Measurements from ENCODE around the gene BCL2L14. TPM values are rescaled to one million over a fixed set of nuclear protein-coding genes. Genes with fewer than 3 reads are reported as not detected.

The BCL2L14 gene
- total RNA-seq, 2 experiments from 2014 or later: 13.0 to 13.9 TPM

DNA sequence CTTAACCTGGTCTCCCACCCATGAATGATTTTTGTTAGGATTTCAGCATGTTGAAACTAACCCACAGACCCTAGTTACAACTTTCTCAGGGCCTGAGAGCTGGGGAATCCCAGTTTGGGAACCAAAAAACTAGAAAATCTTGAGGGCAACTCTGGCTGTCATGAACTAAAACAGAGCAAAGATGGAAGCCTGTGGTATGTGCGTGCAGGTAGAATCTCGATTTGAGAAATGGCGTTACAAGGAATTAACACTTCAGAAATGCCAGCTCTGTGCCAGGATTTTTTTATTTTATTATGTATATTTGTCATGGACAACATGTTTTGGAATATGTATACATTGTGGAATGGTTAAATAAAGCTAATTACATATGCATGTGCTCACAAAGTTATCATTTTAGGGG is 36.4 kb upstream of the BCL2L14 start:
- Mint-ChIP-seq H3K27me3 (no peaks in the 10 kb centered on the region), H3K4me1 (peaks cover 20% of the 10 kb centered on the region), H3K36me3 (ENCODE audit: low read depth) (no peaks in the 10 kb centered on the region), H3K27ac (no peak overlapping the region), H3K4me3 (no peak overlapping the region), H3K9me3 (no peaks in the 10 kb centered on the region)
- ChIA-PET CTCF (interaction anchor here (1.0 to 8.1 kb wide), 13 partner anchors 16 to 479 kb away, joined by 3 to 234 read pairs (median 4); no protein-coding TSS in a partner anchor), POLR2A (interaction anchor here (2.4 to 4.2 kb wide), 2 partner anchors 24 to 454 kb away, joined by 14 to 28 read pairs; no protein-coding TSS in a partner anchor)
- no peak for DNase-seq

DNA sequence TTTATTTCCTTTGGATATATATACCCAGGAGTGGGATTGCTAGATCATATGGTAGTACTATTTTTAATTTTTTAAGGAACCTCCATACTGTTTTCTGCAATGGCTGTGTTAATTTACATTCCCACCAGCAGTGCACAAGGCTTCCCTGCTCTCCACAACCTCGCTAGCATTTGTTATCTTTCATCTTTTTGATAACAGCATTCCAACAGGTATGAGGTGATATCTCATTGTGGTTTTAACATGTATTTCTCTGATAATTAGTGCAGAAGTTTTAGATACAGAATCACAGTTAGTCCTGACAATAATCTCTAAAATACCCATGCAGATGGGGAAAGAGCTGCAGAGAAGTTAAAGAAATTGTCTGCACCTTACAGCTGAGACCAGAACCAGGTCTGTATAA is 35.5 kb upstream of the BCL2L14 start:
- DNase-seq: no peak
- Mint-ChIP-seq H3K4me3 (no peak overlapping the region), H3K27me3 (peaks cover 4% of the 10 kb centered on the region), H3K36me3 (ENCODE audit: low read depth) (no peaks in the 10 kb centered on the region), H3K27ac (no peak overlapping the region), H3K9me3 (no peaks in the 10 kb centered on the region), H3K4me1 (peaks cover 20% of the 10 kb centered on the region)
- ChIA-PET CTCF (interaction anchor here (0.7 to 8.1 kb wide), 6 partner anchors 15 to 489 kb away, joined by 3 to 234 read pairs (median 4); no protein-coding TSS in a partner anchor), POLR2A (interaction anchor here (4.2 kb wide), 1 partner anchor 25 kb away, joined by 28 read pairs; no protein-coding TSS in a partner anchor)

DNA sequence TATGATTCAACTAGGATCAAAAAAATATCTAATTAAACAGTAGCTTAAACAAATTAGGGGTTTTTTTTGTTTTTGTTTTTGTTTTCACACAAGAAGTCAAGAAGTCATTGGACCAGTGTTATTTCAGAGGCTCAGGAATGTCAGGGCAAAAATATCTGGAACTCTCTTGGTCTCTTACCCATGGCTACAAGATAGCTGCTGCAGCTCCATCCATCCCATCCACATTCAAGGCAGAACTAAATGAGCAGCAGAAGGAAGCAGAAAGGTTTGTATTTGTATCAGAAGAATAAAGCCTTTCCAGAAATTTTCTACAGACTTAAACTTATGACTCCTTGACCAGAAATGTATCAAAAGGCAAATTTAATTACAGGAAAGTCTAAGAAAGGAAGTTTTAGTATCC is 33.8 kb upstream of the BCL2L14 start:
- H3K36me3 Mint-ChIP-seq (ENCODE audit: low read depth): no peaks in the 10 kb centered on the region
- H3K9me3 Mint-ChIP-seq: no peaks in the 10 kb centered on the region
- CTCF ChIA-PET: interaction anchor here (1.4 to 8.1 kb wide), 3 partner anchors 291 to 454 kb away, joined by 3 to 234 read pairs (median 53); no protein-coding TSS in a partner anchor
- peaks cover 4% of the 10 kb centered on the region for H3K27me3 Mint-ChIP-seq
- no peak overlapping the region for H3K27ac Mint-ChIP-seq
- DNase-seq: no peak
- POLR2A ChIA-PET: interaction anchor here (0.6 to 1.4 kb wide), 3 partner anchors 34 to 386 kb away, joined by 3 to 4 read pairs (median 3); partner anchors contain the start of gene BCL2L14
- no peak overlapping the region for H3K4me3 Mint-ChIP-seq
- H3K4me1 Mint-ChIP-seq: peaks cover 17% of the 10 kb centered on the region

DNA sequence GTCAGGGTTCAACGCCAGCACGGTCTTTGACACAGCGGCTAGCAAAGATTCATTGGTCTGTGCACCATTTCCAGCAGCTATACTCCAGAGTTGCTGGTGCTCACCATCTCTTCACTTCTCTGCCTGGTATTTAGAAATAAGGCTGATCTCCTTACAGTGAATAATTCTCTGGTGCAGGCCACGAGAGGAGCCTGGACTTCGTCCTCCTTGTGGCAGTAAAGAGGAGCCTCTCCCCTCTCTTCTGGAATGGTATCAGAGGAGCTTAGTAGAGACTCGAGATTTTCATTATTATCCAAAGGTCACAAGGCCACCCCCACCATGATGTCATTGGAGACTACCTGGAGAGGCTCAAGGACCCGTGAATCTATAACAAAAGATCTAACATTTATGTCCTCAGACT is 30.8 kb upstream of the BCL2L14 start:
- ChIA-PET CTCF (interaction anchor here (1.5 kb wide), 1 partner anchor 458 kb away, joined by 4 read pairs; no protein-coding TSS in a partner anchor), POLR2A (interaction anchor here (1.0 kb wide), 1 partner anchor 32 kb away, joined by 3 read pairs; no protein-coding TSS in a partner anchor)
- no peak overlapping the region for H3K4me3 Mint-ChIP-seq
- DNase-seq: no peak
- H3K27me3 Mint-ChIP-seq: peaks cover 9% of the 10 kb centered on the region
- no peaks in the 10 kb centered on the region for H3K4me1 Mint-ChIP-seq
- H3K36me3 Mint-ChIP-seq (ENCODE audit: low read depth): no peaks in the 10 kb centered on the region
- H3K27ac Mint-ChIP-seq: no peak overlapping the region
- H3K9me3 Mint-ChIP-seq: no peaks in the 10 kb centered on the region

DNA sequence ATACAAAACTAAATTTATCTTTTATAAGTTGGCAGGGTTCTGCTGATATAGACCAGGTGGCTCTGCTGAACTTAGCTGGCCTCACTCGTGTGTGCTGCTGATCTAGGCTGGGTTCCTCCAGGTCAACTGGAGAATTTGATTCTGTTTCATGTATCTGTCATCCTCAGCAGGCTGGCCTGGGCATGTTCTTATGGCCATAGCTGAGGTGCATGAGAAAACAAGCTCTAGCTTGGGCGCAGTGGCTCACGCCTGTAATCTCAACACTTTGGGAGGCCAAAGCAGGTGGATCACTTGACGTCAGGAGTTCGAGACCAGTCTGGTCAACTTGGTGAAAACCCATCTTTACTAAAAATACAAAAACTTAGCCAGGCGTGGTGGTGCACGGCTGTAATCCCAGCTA is 24.3 kb upstream of the BCL2L14 start:
- H3K9me3 Mint-ChIP-seq: no peaks in the 10 kb centered on the region
- CTCF ChIA-PET: no interaction called here
- H3K4me3 Mint-ChIP-seq: no peak overlapping the region
- peaks cover 6% of the 10 kb centered on the region for H3K27me3 Mint-ChIP-seq
- no peaks in the 10 kb centered on the region for H3K4me1 Mint-ChIP-seq
- no peak for DNase-seq
- no peak overlapping the region for H3K27ac Mint-ChIP-seq
- H3K36me3 Mint-ChIP-seq (ENCODE audit: low read depth): no peaks in the 10 kb centered on the region
- POLR2A ChIA-PET: no interaction called here

DNA sequence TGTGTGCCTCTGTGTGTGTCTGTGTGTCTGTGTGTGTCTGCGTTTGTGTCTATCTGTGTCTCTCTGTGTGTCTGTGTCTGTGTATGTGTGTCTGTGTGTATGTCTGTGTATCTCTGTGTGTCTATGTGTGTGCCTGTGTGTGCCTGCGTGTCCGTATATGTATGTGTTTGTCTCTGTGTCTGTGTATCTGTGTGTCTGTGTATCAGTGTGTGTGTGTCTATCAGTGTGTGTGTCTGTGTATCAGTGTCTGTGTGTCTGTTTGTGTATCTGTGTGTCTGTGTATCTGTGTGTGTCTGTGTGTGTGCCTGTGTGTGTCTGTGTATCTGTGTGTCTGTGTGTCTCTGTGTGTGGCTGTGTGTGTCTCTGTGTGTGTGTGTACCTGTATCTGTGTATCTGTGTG is 23.1 kb upstream of the BCL2L14 start:
- H3K27ac Mint-ChIP-seq: no peak overlapping the region

DNA sequence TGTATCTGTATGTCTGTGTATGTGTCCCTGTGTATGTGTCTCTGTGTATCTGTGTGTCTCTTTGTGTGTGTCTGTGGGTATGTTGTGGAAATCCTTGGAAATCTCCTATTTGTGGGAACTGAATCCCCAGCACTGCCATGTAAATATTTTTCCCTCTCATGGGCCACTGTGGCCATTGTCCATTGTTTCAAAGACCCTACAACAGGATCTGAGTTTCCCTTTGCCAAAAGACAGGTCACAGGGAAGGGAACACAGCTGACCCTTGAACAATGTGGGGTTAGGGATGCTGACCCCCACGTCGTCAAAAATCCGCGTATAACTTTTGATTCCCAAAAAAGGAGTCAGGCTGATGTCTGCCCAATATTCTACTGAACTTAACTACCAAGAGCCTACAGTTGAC is 22.5 kb upstream of the BCL2L14 start:
- ChIA-PET POLR2A (no interaction called here), CTCF (no interaction called here)
- no peaks in the 10 kb centered on the region for H3K4me1 Mint-ChIP-seq
- no peak overlapping the region for H3K27ac Mint-ChIP-seq
- H3K36me3 Mint-ChIP-seq (ENCODE audit: low read depth): no peaks in the 10 kb centered on the region
- no peak for DNase-seq
- H3K4me3 Mint-ChIP-seq: no peak overlapping the region
- peaks cover 6% of the 10 kb centered on the region for H3K27me3 Mint-ChIP-seq
- no peaks in the 10 kb centered on the region for H3K9me3 Mint-ChIP-seq

More for the DNA sequence above, 23.1 kb upstream of the BCL2L14 start:
- DNase-seq: no peak
- no peaks in the 10 kb centered on the region for H3K36me3 Mint-ChIP-seq (ENCODE audit: low read depth)
- H3K4me1 Mint-ChIP-seq: no peaks in the 10 kb centered on the region
- peaks cover 6% of the 10 kb centered on the region for H3K27me3 Mint-ChIP-seq
- POLR2A ChIA-PET: no interaction called here
- no peaks in the 10 kb centered on the region for H3K9me3 Mint-ChIP-seq
- CTCF ChIA-PET: no interaction called here
- H3K4me3 Mint-ChIP-seq: no peak overlapping the region

DNA sequence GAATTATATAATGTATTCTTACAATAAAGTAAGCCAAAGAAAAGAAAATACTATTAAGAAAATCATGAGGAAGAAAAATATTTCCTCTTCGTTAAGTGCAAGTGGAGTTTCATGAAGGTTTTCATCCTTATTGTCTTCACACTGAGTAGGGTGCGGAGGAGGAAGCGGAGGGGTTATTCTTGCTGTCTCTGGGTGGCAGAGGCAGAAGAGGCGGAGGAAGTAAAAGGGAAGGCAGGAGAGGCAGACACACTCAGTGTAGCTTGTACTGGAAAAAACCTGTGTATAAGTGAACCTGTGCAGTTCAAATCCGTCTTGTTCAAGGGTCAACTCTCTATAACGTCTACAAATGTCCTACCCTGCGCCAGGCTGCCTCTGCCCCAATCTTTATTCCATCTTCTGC is 22.0 kb upstream of the BCL2L14 start:
- Mint-ChIP-seq H3K27me3 (peaks cover 5% of the 10 kb centered on the region), H3K4me3 (no peak overlapping the region), H3K4me1 (no peaks in the 10 kb centered on the region), H3K36me3 (ENCODE audit: low read depth) (no peaks in the 10 kb centered on the region), H3K9me3 (no peaks in the 10 kb centered on the region), H3K27ac (no peak overlapping the region)
- CTCF ChIA-PET: no interaction called here
- POLR2A ChIA-PET: no interaction called here
- DNase-seq: no peak

DNA sequence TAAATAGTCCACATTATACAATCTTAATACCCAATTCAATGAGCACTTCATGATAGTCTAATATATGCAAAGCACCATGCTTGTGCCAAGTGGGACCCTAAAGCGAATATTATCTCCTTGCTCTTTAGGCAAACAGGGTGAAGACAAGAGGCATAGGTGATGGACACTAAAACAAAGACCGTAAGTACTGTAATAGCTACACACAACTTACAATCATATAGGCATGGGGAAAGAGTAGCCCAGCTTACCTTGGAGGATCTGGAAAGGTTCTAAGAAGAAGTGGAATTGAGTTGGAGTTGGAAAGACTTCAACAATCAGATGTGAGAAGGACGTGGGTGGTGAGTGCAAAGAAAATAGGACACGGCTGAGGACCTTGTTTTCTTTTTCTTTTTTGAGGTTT is 19.1 kb upstream of the BCL2L14 start:
- CTCF ChIA-PET: interaction anchor here (1.2 to 1.5 kb wide), 2 partner anchors 18 to 282 kb away, joined by 4 read pairs; no protein-coding TSS in a partner anchor
- Mint-ChIP-seq H3K9me3 (no peaks in the 10 kb centered on the region), H3K27ac (no peak overlapping the region), H3K36me3 (ENCODE audit: low read depth) (no peaks in the 10 kb centered on the region), H3K4me3 (no peak overlapping the region), H3K27me3 (peaks cover 5% of the 10 kb centered on the region), H3K4me1 (no peaks in the 10 kb centered on the region)
- POLR2A ChIA-PET: no interaction called here
- no peak for DNase-seq

DNA sequence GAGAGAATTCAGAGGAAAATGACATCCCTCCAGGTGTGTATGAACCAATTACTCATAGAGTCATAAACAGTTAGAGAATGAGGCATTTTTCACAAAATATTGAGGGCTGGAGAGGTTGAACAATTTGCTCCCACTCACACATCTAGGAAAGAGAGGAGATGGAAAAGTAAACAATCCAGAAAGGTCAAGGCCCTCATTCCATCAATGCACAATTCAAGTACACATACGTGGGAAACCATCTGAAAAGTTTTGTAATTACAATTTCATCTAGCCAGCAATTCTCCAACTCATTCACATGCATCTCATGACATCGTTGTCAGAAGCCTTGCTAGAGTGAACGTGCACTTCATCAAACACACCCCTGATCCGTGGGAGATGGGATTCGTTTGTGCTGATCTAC is 15.7 kb upstream of the BCL2L14 start:
- no peak overlapping the region for H3K4me3 Mint-ChIP-seq
- CTCF ChIA-PET: no interaction called here
- POLR2A ChIA-PET: no interaction called here
- peaks cover 5% of the 10 kb centered on the region for H3K27me3 Mint-ChIP-seq
- no peak overlapping the region for H3K27ac Mint-ChIP-seq
- no peak for DNase-seq
- H3K9me3 Mint-ChIP-seq: no peaks in the 10 kb centered on the region
- no peaks in the 10 kb centered on the region for H3K4me1 Mint-ChIP-seq
- no peaks in the 10 kb centered on the region for H3K36me3 Mint-ChIP-seq (ENCODE audit: low read depth)

DNA sequence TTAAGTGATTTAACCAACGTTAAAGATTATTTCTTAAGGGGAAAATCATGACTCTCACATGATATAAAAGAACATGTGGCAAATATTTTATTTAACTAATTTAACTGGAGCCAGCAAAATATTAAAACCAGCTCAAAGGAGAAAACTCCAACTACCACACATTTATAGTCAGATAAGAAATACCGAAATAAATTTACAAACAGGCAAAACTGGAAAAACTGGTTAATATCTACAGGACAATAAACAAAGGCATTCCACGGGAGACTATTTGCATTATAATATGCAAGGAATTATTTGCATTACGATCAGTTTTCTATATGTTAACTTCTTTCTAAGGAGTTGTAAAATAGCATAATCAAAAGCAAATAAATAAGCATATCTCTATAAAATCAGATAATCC is 13.8 kb upstream of the BCL2L14 start:
- POLR2A ChIA-PET: no interaction called here
- Mint-ChIP-seq H3K4me3 (no peak overlapping the region), H3K4me1 (no peaks in the 10 kb centered on the region), H3K36me3 (ENCODE audit: low read depth) (no peaks in the 10 kb centered on the region), H3K27ac (no peak overlapping the region), H3K27me3 (peaks cover 4% of the 10 kb centered on the region), H3K9me3 (no peaks in the 10 kb centered on the region)
- CTCF ChIA-PET: no interaction called here
- DNase-seq: no peak

DNA sequence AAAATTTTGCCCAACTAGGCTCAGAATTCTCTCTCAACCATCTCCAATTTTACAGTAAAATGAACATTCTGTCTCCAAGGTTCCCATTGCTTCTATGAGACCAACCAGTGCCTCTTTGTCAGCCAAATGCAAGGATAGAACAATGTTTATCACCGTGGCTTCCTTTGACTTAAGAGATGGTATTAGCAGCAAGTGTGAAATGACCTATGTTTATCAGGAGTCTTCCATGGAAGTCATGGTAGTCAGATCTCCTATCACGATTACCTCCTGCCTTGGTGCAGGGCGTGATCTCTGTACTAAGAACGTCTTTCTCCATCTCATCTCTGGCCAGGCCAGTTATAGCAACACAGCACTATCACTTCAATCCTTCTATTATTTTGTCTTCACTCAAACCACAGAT is 6.1 kb upstream of the BCL2L14 start:
- DNase-seq: no peak
- Mint-ChIP-seq H3K36me3 (ENCODE audit: low read depth) (no peaks in the 10 kb centered on the region), H3K27ac (no peak overlapping the region), H3K4me1 (no peaks in the 10 kb centered on the region), H3K4me3 (no peak overlapping the region), H3K27me3 (peaks cover 6% of the 10 kb centered on the region), H3K9me3 (no peaks in the 10 kb centered on the region)
- POLR2A ChIA-PET: no interaction called here
- CTCF ChIA-PET: no interaction called here

DNA sequence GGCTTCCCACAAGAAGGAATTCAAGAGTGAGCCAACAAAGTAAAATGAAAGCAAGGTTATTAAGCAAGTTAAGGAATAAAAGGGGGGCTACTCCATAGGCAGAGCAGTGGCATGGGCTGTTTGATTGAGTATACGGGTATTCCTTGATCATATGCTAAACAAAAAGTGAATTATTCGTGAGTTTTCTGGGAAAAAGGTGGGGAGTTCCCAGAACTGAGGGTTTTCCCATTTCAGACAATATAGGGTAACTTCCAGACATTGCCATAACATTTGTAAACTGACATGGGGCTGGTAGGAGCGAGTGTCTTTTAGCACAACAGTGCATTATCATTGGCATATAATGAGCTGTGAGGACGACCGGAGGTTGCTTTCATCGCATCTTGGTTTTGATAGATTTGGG is 2.0 kb upstream of the BCL2L14 start:
- peaks cover 6% of the 10 kb centered on the region for H3K36me3 Mint-ChIP-seq (ENCODE audit: low read depth)
- H3K9me3 Mint-ChIP-seq: no peaks in the 10 kb centered on the region
- ChIA-PET CTCF (no interaction called here), POLR2A (no interaction called here)
- H3K27me3 Mint-ChIP-seq: peaks cover 2% of the 10 kb centered on the region
- no peak overlapping the region for H3K27ac Mint-ChIP-seq
- no peak for DNase-seq
- H3K4me3 Mint-ChIP-seq: no peak overlapping the region
- H3K4me1 Mint-ChIP-seq: peaks cover 29% of the 10 kb centered on the region

DNA sequence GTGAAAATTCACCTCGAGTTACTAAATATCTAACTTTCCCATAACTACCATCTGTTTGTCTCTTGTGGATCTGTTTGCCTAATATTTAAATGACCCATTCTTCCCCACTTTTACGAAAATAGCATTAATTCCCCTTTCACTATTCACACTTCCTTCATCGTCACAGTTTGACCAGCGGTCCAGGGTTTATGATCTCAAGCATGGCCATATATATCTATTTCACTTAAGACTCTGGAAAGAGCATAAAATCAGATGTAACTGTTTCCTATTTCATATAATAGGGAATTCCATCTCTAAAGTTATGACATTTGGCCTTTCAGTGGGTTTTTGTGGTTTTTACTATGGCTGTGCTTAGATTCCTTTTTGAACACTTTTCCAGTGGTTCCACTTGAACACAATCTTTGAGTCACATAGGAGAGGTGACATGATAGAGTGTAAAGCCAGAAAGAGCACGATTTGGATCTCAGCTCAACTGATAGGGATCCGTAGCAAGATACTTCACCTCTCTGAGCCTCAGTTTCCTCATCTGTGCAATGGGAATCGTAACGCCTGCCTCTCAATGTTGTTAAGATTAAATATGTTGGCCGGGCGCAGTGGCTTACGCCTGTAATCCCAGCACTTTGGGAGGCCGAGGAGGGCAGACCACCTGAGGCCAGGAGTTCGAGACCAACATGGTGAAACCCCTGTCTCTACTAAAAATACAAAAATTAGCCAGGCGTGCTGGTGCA is 754 bp upstream of the BCL2L14 start:
- peak overlapping the region; percentile 83 for H3K4me3 Mint-ChIP-seq
- peaks cover 6% of the 10 kb centered on the region for H3K36me3 Mint-ChIP-seq (ENCODE audit: low read depth)
- H3K27ac Mint-ChIP-seq: no peak overlapping the region
- no peak for DNase-seq
- peaks cover 2% of the 10 kb centered on the region for H3K27me3 Mint-ChIP-seq
- peaks cover 29% of the 10 kb centered on the region for H3K4me1 Mint-ChIP-seq
- CTCF ChIA-PET: no interaction called here
- no peaks in the 10 kb centered on the region for H3K9me3 Mint-ChIP-seq
- POLR2A ChIA-PET: no interaction called here
